ENCODE results near the gene SRPK2.
"Not testable (repeated sequence)": the region's sequence is repeated elsewhere in the genome, so short reads cannot be mapped to it uniquely, and the experiment has no call there.

SRPK2 gene

GRCh38 chr7:105198223-105198622 is 190.5 kb downstream of the SRPK2 start:
- Mint-ChIP-seq H3K36me3 (ENCODE audit: low read depth) (peaks cover 41% of the 10 kb centered on the region), H3K27ac (peak overlapping the region in 1 of 3 experiments; percentile 19)
- TF ChIP-seq CTCF (IDR thresholded peaks at IDR 0.05; ENCODE audit: unreplicated experiment in 3 of 3): no peak

GRCh38 chr7:105196473-105196872 is 192.2 kb downstream of the SRPK2 start:
- H3K9me3 Mint-ChIP-seq: no peaks in the 10 kb centered on the region

More at GRCh38 chr7:105198223-105198622, 190.5 kb downstream of the SRPK2 start:
- Mint-ChIP-seq H3K4me3 (no peak overlapping the region), H3K4me1 (peaks cover 32% of the 10 kb centered on the region), H3K9me3 (no peaks in the 10 kb centered on the region), H3K27me3 (ENCODE audit: low read depth) (no peaks in the 10 kb centered on the region)

GRCh38 chr7:105195891-105196290 is 192.8 kb downstream of the SRPK2 start:
- Mint-ChIP-seq H3K9me3 (no peaks in the 10 kb centered on the region), H3K4me1 (peaks cover 23% of the 10 kb centered on the region), H3K36me3 (ENCODE audit: low read depth) (peaks cover 32% of the 10 kb centered on the region), H3K4me3 (no peak overlapping the region), H3K27ac (no peak overlapping the region), H3K27me3 (ENCODE audit: low read depth) (no peaks in the 10 kb centered on the region)
- TF ChIP-seq CTCF (IDR thresholded peaks at IDR 0.05; ENCODE audit: unreplicated experiment in 3 of 3): no peak

More at GRCh38 chr7:105196473-105196872, 192.2 kb downstream of the SRPK2 start:
- no peak overlapping the region for H3K4me3 Mint-ChIP-seq
- no peak overlapping the region for H3K27ac Mint-ChIP-seq
- peaks cover 23% of the 10 kb centered on the region for H3K4me1 Mint-ChIP-seq
- H3K36me3 Mint-ChIP-seq (ENCODE audit: low read depth): peaks cover 38% of the 10 kb centered on the region
- H3K27me3 Mint-ChIP-seq (ENCODE audit: low read depth): no peaks in the 10 kb centered on the region
- TF ChIP-seq CTCF (IDR thresholded peaks at IDR 0.05; ENCODE audit: unreplicated experiment in 3 of 3): no peak

GRCh38 chr7:105194959-105195358 is 193.8 kb downstream of the SRPK2 start:
- not testable (repeated sequence) for H3K4me3 Mint-ChIP-seq; H3K27me3 Mint-ChIP-seq (ENCODE audit: low read depth); H3K9me3 Mint-ChIP-seq; H3K27ac Mint-ChIP-seq
- H3K4me1 Mint-ChIP-seq: peaks cover 19% of the 10 kb centered on the region
- peaks cover 24% of the 10 kb centered on the region for H3K36me3 Mint-ChIP-seq (ENCODE audit: low read depth)

GRCh38 chr7:105191331-105191730 is 197.4 kb downstream of the SRPK2 start:
- no peak overlapping the region for H3K4me3 Mint-ChIP-seq
- H3K27ac Mint-ChIP-seq: no peak overlapping the region
- no peaks in the 10 kb centered on the region for H3K27me3 Mint-ChIP-seq (ENCODE audit: low read depth)
- H3K4me1 Mint-ChIP-seq: no peaks in the 10 kb centered on the region
- H3K9me3 Mint-ChIP-seq: no peaks in the 10 kb centered on the region
- peaks cover 19% of the 10 kb centered on the region for H3K36me3 Mint-ChIP-seq (ENCODE audit: low read depth)
- no peak for TF ChIP-seq CTCF (IDR thresholded peaks at IDR 0.05; ENCODE audit: unreplicated experiment in 3 of 3)

- no peak for TF ChIP-seq CTCF (IDR thresholded peaks at IDR 0.05; ENCODE audit: unreplicated experiment in 3 of 3)
- Mint-ChIP-seq H3K27ac (no peak overlapping the region), H3K4me3 (no peak overlapping the region), H3K27me3 (ENCODE audit: low read depth) (no peaks in the 10 kb centered on the region), H3K36me3 (ENCODE audit: low read depth) (peaks cover 19% of the 10 kb centered on the region), H3K9me3 (no peaks in the 10 kb centered on the region), H3K4me1 (no peaks in the 10 kb centered on the region)
Observed at GRCh38 chr7:105189859-105190492, 198.7 kb downstream of the SRPK2 start.

Data from nephron (organoid).